Thyroid gland (tissue), 4 donors: ENCODE data around the gene NDC80.

Experiments used
- POLR2A ChIP-seq, 2 donors: fragments of 450-650 bp; IDR thresholded peaks; one replicate each; pipeline ENCODE4 v1.6.1; 2017; ENCODE audit warnings: antibody characterized with exemption in 2 of 2, mild to moderate bottlenecking in 2 of 2, moderate library complexity in 1 of 2
- TF ChIP-seq, protein P1 (sequence below), 6 experiments: fragments of 200-600 bp in 3 of 6; fragments of 450-650 bp in 3 of 6; sonication (generic) in 3 of 6; IDR thresholded peaks; one replicate each; pipeline ENCODE4 v1.5.1; 2016 to 2019; ENCODE audit warnings: antibody characterized with exemption in 6 of 6, mild to moderate bottlenecking in 2 of 6, inconsistent platforms in 1 of 6, moderate library complexity in 1 of 6

DNA sequence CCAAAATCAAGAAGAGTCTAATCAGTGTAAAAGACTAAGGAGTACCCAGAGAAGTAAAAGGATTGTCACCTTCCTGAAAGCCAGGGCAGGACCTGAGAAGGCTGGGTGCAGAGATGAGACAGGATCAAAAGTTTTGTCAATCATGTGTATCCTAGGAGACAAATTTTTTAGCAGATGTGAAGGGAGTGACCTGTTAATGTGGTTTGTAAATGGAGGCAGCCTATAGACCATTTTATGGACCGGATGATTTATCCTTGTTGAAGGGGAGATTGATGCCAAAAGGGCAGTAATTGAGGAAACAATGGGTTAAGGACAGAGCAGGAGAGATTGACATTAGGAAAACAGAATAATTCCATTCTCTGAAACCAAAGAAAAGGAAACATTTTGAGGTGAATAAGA, 813 bp downstream of the NDC80 start:
- no peak for TF ChIP-seq POLR2A (IDR thresholded peaks at IDR 0.05)
- TF ChIP-seq, protein P1, sequence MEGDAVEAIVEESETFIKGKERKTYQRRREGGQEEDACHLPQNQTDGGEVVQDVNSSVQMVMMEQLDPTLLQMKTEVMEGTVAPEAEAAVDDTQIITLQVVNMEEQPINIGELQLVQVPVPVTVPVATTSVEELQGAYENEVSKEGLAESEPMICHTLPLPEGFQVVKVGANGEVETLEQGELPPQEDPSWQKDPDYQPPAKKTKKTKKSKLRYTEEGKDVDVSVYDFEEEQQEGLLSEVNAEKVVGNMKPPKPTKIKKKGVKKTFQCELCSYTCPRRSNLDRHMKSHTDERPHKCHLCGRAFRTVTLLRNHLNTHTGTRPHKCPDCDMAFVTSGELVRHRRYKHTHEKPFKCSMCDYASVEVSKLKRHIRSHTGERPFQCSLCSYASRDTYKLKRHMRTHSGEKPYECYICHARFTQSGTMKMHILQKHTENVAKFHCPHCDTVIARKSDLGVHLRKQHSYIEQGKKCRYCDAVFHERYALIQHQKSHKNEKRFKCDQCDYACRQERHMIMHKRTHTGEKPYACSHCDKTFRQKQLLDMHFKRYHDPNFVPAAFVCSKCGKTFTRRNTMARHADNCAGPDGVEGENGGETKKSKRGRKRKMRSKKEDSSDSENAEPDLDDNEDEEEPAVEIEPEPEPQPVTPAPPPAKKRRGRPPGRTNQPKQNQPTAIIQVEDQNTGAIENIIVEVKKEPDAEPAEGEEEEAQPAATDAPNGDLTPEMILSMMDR (IDR thresholded peaks at IDR 0.05): no peak
